ENCODE measurements around the gene ATN1. TPM values are rescaled to one million over a fixed set of nuclear protein-coding genes. Genes with fewer than 3 reads are reported as not detected.
A peak's percentile ranks its signal among the peaks of the same experiment; 100 is the strongest.

ATN1 gene
- polyA plus RNA-seq, 1 donor, result 66.6 TPM

GRCh38 chr12:6915789-6916285 lies 11.9 kb upstream of the ATN1 start:
- H3K4me1 ChIP-seq (ENCODE audit: control insufficient read depth, insufficient read depth, low read length), result peaks cover 12% of the 10 kb centered on the region
- peaks cover 42% of the 10 kb centered on the region for H3K27me3 ChIP-seq (ENCODE audit: control insufficient read depth, insufficient read depth, low read length)
- WGBS (ENCODE audit: insufficient coverage, low lambda C conversion rate), result no CpG with 5 or more reads among the region's 14 CpGs
- H3K4me3 ChIP-seq (ENCODE audit: low read length), result no peak overlapping the region
- no peak overlapping the region for H3K27ac ChIP-seq (ENCODE audit: low read length)
- no peak for DNase-seq
- no peaks in the 10 kb centered on the region for H3K36me3 ChIP-seq (ENCODE audit: control insufficient read depth, insufficient read depth, low read length)
- peaks cover 4% of the 10 kb centered on the region for H3K9me3 ChIP-seq (ENCODE audit: control insufficient read depth, low read depth, low read length)

GRCh38 chr12:6916426-6917200 lies 11.1 kb upstream of the ATN1 start:
- no peak for DNase-seq
- Histone ChIP-seq H3K27ac (ENCODE audit: low read length) (no peak overlapping the region), H3K4me3 (ENCODE audit: low read length) (no peak overlapping the region), H3K36me3 (ENCODE audit: control insufficient read depth, insufficient read depth, low read length) (no peaks in the 10 kb centered on the region), H3K9me3 (ENCODE audit: control insufficient read depth, low read depth, low read length) (peaks cover 4% of the 10 kb centered on the region), H3K4me1 (ENCODE audit: control insufficient read depth, insufficient read depth, low read length) (peaks cover 12% of the 10 kb centered on the region), H3K27me3 (ENCODE audit: control insufficient read depth, insufficient read depth, low read length) (peaks cover 39% of the 10 kb centered on the region)
- 90% methylated on average over 2 of the region's 11 CpGs for WGBS (ENCODE audit: insufficient coverage, low lambda C conversion rate)

- Histone ChIP-seq H3K4me3 (ENCODE audit: low read length) (no peak overlapping the region), H3K27me3 (ENCODE audit: control insufficient read depth, insufficient read depth, low read length) (peaks cover 30% of the 10 kb centered on the region), H3K4me1 (ENCODE audit: control insufficient read depth, insufficient read depth, low read length) (peaks cover 12% of the 10 kb centered on the region), H3K27ac (ENCODE audit: low read length) (no peak overlapping the region), H3K9me3 (ENCODE audit: control insufficient read depth, low read depth, low read length) (peaks cover 4% of the 10 kb centered on the region), H3K36me3 (ENCODE audit: control insufficient read depth, insufficient read depth, low read length) (no peaks in the 10 kb centered on the region)
- no peak for DNase-seq
- WGBS (ENCODE audit: insufficient coverage, low lambda C conversion rate), result no CpG with 5 or more reads among the region's 14 CpGs
Measured at GRCh38 chr12:6917491-6918231, 10.1 kb upstream of the ATN1 start.

DNA sequence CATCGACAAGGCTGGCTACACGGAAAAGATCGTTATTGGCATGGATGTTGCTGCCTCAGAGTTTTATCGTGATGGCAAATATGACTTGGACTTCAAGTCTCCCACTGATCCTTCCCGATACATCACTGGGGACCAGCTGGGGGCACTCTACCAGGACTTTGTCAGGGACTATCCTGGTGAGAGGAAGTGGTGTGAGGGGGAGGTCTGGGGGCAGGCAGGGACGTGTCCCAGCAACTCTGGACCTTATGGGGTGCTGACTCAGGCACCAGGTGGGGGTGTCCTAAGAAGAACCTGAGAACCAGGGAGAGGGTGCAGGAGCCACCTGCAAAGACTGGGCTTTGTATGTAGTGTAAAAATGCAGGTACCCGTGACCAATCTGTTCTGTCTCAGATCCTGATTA lies 8.2 kb upstream of the ATN1 start:
- Histone ChIP-seq H3K27ac (ENCODE audit: low read length) (no peak overlapping the region), H3K36me3 (ENCODE audit: control insufficient read depth, insufficient read depth, low read length) (no peaks in the 10 kb centered on the region), H3K27me3 (ENCODE audit: control insufficient read depth, insufficient read depth, low read length) (peaks cover 15% of the 10 kb centered on the region), H3K9me3 (ENCODE audit: control insufficient read depth, low read depth, low read length) (no peaks in the 10 kb centered on the region), H3K4me3 (ENCODE audit: low read length) (no peak overlapping the region), H3K4me1 (ENCODE audit: control insufficient read depth, insufficient read depth, low read length) (peaks cover 9% of the 10 kb centered on the region)
- no CpG with 5 or more reads among the region's 7 CpGs for WGBS (ENCODE audit: insufficient coverage, low lambda C conversion rate)
- DNase-seq, result no peak

DNA sequence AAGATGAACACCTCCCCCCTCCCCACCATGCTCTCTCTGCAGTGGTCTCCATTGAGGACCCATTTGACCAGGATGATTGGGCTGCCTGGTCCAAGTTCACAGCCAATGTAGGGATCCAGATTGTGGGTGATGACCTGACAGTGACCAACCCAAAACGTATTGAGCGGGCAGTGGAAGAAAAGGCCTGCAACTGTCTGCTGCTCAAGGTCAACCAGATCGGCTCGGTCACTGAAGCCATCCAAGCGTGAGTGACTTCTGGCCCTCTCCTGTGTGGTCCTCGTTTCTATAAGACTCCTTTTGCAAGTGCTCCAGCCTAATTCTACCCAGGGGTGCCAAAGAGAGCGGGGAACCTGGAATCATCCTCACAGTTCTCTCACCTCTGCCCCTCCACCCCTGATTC lies 6.2 kb upstream of the ATN1 start:
- DNase-seq, result no peak
- peaks cover 20% of the 10 kb centered on the region for H3K4me1 ChIP-seq (ENCODE audit: control insufficient read depth, insufficient read depth, low read length)
- no CpG with 5 or more reads among the region's 7 CpGs for WGBS (ENCODE audit: insufficient coverage, low lambda C conversion rate)
- no peaks in the 10 kb centered on the region for H3K9me3 ChIP-seq (ENCODE audit: control insufficient read depth, low read depth, low read length)
- no peaks in the 10 kb centered on the region for H3K36me3 ChIP-seq (ENCODE audit: control insufficient read depth, insufficient read depth, low read length)
- no peak overlapping the region for H3K4me3 ChIP-seq (ENCODE audit: low read length)
- H3K27me3 ChIP-seq (ENCODE audit: control insufficient read depth, insufficient read depth, low read length), result peaks cover 2% of the 10 kb centered on the region
- no peak overlapping the region for H3K27ac ChIP-seq (ENCODE audit: low read length)

DNA sequence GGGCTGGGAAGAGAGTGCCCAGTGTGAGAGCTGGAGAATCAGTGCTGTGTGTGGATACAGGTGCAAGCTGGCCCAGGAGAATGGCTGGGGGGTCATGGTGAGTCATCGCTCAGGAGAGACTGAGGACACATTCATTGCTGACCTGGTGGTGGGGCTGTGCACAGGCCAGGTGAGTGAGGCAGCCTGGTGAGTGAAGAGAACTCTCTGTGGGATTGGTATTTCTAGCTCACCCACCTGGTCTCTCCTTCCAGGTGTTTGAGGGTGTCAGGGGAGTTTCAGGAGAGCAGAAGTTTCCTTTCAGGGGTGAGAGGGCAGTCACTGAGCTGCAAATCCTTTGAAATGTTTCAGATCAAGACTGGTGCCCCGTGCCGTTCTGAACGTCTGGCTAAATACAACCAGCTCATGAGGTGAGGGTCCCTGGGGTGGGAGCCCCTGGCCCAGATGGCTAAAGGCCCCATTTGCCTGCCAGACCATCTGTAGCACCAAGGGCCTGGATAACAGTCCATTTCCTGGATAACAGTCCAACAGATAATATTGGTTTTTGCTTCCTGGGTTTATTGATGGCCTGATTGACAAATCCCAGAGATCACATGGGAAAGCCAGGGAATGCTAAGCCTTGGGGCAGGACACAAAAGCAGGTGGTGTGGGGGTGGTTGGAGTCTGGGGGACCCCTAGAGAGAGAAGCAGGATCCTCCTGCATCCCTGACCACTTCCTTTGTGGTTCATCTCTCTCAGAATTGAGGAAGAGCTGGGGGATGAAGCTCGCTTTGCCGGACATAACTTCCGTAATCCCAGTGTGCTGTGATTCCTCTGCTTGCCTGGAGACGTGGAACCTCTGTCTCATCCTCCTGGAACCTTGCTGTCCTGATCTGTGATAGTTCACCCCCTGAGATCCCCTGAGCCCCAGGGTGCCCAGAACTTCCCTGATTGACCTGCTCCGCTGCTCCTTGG lies 5.5 kb upstream of the ATN1 start:
- Histone ChIP-seq H3K36me3 (ENCODE audit: control insufficient read depth, insufficient read depth, low read length) (no peaks in the 10 kb centered on the region), H3K4me1 (ENCODE audit: control insufficient read depth, insufficient read depth, low read length) (peaks cover 26% of the 10 kb centered on the region), H3K4me3 (ENCODE audit: low read length) (no peak overlapping the region), H3K27ac (ENCODE audit: low read length) (no peak overlapping the region), H3K27me3 (ENCODE audit: control insufficient read depth, insufficient read depth, low read length) (no peaks in the 10 kb centered on the region), H3K9me3 (ENCODE audit: control insufficient read depth, low read depth, low read length) (no peaks in the 10 kb centered on the region)
- WGBS (ENCODE audit: insufficient coverage, low lambda C conversion rate), result no CpG with 5 or more reads among the region's 9 CpGs
- DNase-seq, result no peak

DNA sequence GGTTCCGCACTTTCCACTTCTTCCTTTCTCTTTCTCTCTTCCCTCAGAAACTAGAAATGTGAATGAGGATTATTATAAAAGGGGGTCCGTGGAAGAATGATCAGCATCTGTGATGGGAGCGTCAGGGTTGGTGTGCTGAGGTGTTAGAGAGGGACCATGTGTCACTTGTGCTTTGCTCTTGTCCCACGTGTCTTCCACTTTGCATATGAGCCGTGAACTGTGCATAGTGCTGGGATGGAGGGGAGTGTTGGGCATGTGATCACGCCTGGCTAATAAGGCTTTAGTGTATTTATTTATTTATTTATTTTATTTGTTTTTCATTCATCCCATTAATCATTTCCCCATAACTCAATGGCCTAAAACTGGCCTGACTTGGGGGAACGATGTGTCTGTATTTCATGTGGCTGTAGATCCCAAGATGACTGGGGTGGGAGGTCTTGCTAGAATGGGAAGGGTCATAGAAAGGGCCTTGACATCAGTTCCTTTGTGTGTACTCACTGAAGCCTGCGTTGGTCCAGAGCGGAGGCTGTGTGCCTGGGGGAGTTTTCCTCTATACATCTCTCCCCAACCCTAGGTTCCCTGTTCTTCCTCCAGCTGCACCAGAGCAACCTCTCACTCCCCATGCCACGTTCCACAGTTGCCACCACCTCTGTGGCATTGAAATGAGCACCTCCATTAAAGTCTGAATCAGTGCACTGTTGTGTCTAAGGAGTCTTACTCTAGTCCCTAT lies 4.6 kb upstream of the ATN1 start:
- Histone ChIP-seq H3K4me1 (ENCODE audit: control insufficient read depth, insufficient read depth, low read length) (peaks cover 26% of the 10 kb centered on the region), H3K36me3 (ENCODE audit: control insufficient read depth, insufficient read depth, low read length) (no peaks in the 10 kb centered on the region), H3K27me3 (ENCODE audit: control insufficient read depth, insufficient read depth, low read length) (no peaks in the 10 kb centered on the region), H3K4me3 (ENCODE audit: low read length) (no peak overlapping the region), H3K9me3 (ENCODE audit: control insufficient read depth, low read depth, low read length) (no peaks in the 10 kb centered on the region), H3K27ac (ENCODE audit: low read length) (no peak overlapping the region)
- no peak for DNase-seq
- 100% methylated on average over 1 of the region's 10 CpGs for WGBS (ENCODE audit: insufficient coverage, low lambda C conversion rate)

DNA sequence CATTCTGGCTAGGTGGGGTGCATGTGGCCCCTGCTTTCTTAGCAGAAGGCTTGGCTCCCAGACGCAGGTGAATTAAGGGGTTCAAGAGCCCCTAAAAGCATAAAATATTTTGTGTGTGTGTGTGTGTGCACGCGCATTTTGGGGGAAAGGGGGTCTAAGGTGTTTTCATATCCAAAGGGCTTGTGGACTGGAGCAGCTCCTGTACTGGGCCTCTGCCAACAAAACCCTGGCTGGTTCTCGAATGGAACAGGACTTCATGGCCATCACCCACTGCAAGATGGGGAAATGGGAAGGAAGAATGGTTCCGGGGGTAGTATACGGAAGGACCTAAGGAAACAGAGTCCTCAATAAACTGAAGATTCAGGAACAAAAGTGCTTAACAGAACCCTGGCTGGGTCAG lies 3.9 kb upstream of the ATN1 start:
- peaks cover 26% of the 10 kb centered on the region for H3K4me1 ChIP-seq (ENCODE audit: control insufficient read depth, insufficient read depth, low read length)
- no CpG with 5 or more reads among the region's 6 CpGs for WGBS (ENCODE audit: insufficient coverage, low lambda C conversion rate)
- no peak overlapping the region for H3K27ac ChIP-seq (ENCODE audit: low read length)
- no peaks in the 10 kb centered on the region for H3K27me3 ChIP-seq (ENCODE audit: control insufficient read depth, insufficient read depth, low read length)
- H3K4me3 ChIP-seq (ENCODE audit: low read length), result no peak overlapping the region
- H3K9me3 ChIP-seq (ENCODE audit: control insufficient read depth, low read depth, low read length), result no peaks in the 10 kb centered on the region
- H3K36me3 ChIP-seq (ENCODE audit: control insufficient read depth, insufficient read depth, low read length), result no peaks in the 10 kb centered on the region
- DNase-seq, result no peak

- no CpG with 5 or more reads among the region's 1 CpG for WGBS (ENCODE audit: insufficient coverage, low lambda C conversion rate)
Measured at GRCh38 chr12:6925239-6925539, 2.6 kb upstream of the ATN1 start.

More at GRCh38 chr12:6925239-6925539, 2.6 kb upstream of the ATN1 start:
- Histone ChIP-seq H3K36me3 (ENCODE audit: control insufficient read depth, insufficient read depth, low read length) (no peaks in the 10 kb centered on the region), H3K27ac (ENCODE audit: low read length) (peak overlapping the region; percentile 84), H3K4me3 (ENCODE audit: low read length) (no peak overlapping the region), H3K9me3 (ENCODE audit: control insufficient read depth, low read depth, low read length) (no peaks in the 10 kb centered on the region), H3K4me1 (ENCODE audit: control insufficient read depth, insufficient read depth, low read length) (peaks cover 38% of the 10 kb centered on the region), H3K27me3 (ENCODE audit: control insufficient read depth, insufficient read depth, low read length) (no peaks in the 10 kb centered on the region)
- DNase-seq, result no peak
